Measurements from ENCODE around the gene MED20.

DNA sequence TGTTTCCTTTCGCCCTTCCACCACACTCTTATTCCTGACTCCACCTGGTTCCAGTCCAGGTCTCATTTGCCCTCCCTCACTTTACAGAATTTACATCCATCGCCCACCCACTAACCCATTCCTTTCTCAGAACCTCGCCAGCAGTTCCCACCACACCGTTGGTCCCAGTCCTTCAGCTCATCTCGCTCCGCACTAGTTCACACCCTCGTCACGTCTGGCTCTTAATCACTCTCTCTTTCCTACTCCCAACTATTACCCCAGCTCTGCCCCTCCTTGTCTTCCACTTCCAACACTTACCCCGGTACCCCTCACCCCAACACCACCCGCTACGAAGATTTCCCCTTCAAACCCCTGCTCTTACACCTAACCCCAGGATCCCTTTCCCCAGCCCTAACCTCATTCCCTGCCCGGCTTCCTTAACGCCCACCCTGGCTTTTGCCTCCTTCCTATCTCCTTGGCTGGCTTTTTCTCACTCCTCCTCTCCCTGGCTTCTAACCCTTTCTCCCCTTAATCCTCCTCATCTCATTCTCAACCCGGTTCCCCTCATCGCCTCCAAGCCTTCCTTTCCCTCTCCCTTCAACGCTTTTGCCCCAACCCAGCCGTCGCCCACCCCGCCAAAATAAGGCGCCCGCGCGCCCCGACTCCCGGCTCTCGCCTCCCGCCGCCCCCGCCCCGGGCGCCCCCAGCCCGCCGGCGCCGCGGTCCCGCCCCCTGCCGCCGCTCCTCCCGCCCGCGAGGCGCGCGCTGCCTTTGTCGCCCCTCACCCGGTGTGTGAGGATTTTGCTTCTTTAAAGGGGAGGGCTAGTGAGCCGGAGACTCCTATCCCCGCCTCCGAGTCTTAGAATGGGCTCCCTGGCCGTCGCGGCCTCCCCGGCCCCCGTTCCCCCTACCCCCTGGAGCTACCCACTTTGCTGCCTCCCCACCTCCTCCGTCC lies 26.3 kb downstream of the MED20 start:
- no peak for TF ChIP-seq CTCF (IDR thresholded peaks at IDR 0.05; ENCODE audit: extremely low read depth in 1 of 2, insufficient read depth in 1 of 2, low read depth in 1 of 2, low read length in 2 of 2)
- TF ChIP-seq POLR2AphosphoS5 (IDR thresholded peaks at IDR 0.05; ENCODE audit: insufficient read depth, low read depth, low read length), result no peak
- TF ChIP-seq POLR2A (IDR thresholded peaks at IDR 0.05; ENCODE audit: low read depth, low read length), result no peak
- no peak for TF ChIP-seq MYC (IDR thresholded peaks at IDR 0.05; ENCODE audit: low read depth, low read length)

All from endothelial cell of umbilical vein (primary cell).